ENCODE results near the gene PTPRS.

Gene PTPRS

DNA sequence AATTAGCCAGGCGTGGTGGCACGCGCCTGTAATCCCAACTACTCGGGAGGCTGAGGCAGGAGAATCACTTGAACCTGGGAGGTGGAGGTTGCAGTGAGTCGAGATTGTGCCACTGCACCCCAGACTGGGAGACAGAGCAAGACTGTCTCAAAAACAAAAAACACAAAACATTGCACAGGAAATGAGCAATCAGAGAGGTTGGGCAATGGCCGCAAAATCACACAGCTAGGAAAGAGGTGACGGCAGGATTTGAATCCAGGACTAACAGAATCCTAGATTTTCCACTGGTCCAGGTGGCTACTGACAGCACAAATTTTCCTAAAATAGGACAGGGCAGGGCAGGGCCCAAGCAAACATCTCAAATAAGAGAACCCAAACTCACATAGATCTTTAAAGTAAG lies 23.3 kb downstream of the PTPRS start:
- TF ChIP-seq ZNF274 (IDR thresholded peaks at IDR 0.05; ENCODE audit: low read depth, low read length), result no peak
- H3K4me3 ChIP-seq (ENCODE audit: low read length), result no peak overlapping the region

DNA sequence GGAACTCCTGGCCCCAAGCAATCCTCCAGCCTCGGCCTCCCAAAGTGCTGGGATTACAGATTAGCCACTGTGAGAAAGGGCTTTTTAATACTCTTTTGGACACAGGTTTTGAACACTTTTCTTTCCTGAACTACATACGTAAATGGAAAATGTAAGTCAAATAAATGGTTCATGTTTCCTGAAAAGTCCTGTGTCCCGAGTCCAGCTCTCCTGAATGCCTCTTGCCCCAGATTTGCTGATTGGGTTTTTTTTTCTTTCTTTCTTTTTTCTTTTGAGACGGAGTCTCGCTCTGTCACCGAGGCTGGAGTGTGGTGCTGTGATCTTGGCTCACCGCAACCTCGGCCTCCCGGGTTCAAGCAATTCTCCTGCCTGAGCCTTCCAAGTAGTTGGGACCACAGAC lies 24.5 kb downstream of the PTPRS start:
- no peak overlapping the region for H3K4me3 ChIP-seq (ENCODE audit: low read length)
- TF ChIP-seq ZNF274 (IDR thresholded peaks at IDR 0.05; ENCODE audit: low read depth, low read length), result no peak

DNA sequence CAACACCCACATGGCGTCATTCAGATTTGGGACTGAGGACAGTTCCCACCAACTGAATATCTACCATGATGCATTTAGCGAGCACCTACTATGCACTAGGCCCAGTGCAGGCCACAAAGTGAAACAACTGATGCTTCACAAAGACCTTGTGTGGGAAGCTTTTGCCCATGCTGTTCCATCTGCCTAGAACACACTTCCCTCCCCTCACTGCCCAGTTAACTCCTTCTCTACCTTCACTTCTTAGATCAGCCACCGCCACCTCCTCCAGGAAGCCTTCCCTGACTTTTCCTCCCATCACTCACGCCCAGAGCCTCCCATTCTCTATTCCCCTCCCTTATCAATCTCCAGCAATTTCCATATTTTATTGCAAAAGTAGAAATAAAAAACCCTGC lies 25.7 kb downstream of the PTPRS start:
- TF ChIP-seq ZNF274 (IDR thresholded peaks at IDR 0.05; ENCODE audit: low read depth, low read length), result no peak
- no peak overlapping the region for H3K4me3 ChIP-seq (ENCODE audit: low read length)

DNA sequence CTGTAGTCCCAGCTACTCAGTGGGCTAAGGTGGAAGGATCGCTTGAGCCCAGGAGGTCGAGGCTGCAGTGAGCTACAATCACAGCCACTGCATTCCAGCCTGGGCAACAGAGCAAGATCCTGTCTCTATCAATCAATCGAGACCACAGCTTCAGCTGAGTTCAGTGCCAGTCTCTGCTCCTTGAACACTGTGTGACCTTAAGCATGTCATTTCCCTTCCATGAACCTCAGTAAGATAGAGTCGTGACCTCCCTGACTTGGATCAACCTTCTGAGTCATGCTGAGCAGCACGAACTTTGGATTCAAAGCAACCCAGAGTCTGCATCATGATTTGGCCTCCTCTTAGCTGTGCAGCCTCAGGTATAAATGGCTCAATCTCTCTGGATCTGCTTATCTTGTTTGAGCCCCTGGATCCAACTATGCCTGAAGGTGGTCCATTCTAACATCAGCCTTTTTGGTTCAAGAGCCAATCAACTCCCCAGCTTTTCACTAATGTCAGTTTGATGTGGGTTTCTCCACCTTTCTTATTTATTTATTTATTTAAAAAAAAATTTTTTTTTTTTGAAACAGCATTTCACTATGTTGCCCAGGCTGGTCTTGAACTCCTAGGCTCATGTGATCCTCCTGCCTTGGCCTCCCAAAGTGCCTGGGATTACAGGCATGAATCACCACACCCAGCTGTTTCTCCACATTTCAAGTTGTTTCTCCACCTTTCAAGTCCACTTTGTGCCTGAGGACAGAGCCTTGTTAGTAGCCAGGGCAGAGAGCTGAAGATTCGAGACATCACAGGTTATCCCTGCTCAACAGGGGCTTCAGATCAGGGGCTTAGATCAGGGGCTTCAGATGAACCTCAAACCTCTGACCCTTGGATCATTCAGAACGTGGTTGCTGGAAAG lies 26.4 kb downstream of the PTPRS start:
- no peak overlapping the region for H3K4me3 ChIP-seq (ENCODE audit: low read length)
- TF ChIP-seq ZNF274 (IDR thresholded peaks at IDR 0.05; ENCODE audit: low read depth, low read length), result no peak

DNA sequence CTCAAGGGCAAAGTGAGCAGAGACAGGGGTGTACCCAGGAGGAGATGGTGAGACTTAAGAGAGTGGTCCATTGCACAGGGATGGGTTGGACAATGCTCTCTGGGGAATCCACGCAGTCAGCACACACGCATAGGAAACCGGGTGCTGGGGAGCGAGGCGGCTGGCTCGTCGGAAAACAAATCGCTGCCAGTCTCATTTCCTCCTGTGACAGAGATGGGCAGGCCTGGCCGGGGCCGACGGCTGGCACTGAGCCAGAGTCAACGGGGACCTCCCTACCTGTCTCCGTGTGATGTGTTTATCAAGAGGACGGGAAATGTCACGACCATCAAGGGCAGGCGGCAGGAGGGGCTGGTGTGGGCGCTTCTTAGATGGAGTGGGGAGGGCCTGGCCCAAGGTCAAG lies 27.3 kb downstream of the PTPRS start:
- H3K4me3 ChIP-seq (ENCODE audit: low read length), result no peak overlapping the region
- TF ChIP-seq ZNF274 (IDR thresholded peaks at IDR 0.05; ENCODE audit: low read depth, low read length), result no peak

DNA sequence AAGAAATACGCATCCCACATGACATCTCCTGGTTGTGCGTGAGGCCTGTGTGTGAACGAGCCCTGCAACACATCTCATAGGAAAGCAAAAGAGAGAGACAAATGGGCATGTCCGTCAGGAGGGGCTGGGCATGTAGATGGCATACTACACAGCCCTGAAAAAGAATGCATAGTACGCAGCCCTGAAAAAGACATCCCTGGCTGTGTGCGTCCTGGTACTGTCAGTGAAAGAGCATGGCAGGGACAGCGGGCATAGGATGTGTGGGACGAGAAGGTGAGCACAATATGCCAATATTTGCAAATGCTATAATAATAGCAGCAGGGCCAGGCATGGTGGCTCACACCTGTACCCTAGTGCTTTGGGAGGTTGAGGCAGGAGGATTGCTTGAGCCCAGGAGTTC lies 28.6 kb downstream of the PTPRS start:
- TF ChIP-seq ZNF274 (IDR thresholded peaks at IDR 0.05; ENCODE audit: low read depth, low read length), result no peak
- H3K4me3 ChIP-seq (ENCODE audit: low read length), result no peak overlapping the region

DNA sequence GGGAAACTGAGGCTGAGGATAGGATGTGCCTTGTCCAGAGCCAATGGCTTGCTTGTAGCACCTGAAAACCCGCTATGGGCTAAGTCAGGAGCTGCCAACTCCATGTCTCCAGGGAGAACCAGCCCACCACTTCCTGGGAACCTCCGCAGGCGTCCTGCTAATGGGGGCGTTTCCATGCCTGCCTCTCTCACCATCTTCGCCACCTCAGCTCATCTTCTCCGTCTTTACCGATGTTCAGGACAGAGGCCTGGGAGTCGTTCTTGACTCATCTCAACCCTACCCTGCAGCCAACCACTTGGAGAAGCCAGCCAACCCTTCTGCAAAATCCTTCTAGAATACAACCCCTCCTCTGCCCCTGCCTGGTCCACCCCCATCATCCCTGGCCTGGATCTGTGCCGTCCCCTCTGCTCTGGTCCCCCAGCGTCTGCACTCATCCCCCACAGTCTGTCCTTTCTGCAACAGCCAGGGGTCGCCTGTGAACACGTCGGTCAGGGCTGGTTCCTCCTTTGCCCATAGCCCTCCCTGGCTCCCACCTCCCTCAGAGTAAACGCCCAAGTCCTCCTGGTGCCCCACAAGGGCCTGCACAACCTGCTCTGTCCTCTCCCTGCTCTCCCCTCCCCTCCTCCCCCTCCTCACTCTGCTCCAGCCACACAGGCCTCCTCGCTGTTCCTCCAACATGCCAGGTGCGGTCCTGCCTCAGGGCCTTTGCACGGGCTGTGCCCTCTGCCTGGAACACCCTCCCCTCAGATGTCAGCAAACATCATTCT lies 31.0 kb downstream of the PTPRS start:
- no peak for TF ChIP-seq ZNF274 (IDR thresholded peaks at IDR 0.05; ENCODE audit: low read depth, low read length)
- H3K4me3 ChIP-seq (ENCODE audit: low read length), result no peak overlapping the region

DNA sequence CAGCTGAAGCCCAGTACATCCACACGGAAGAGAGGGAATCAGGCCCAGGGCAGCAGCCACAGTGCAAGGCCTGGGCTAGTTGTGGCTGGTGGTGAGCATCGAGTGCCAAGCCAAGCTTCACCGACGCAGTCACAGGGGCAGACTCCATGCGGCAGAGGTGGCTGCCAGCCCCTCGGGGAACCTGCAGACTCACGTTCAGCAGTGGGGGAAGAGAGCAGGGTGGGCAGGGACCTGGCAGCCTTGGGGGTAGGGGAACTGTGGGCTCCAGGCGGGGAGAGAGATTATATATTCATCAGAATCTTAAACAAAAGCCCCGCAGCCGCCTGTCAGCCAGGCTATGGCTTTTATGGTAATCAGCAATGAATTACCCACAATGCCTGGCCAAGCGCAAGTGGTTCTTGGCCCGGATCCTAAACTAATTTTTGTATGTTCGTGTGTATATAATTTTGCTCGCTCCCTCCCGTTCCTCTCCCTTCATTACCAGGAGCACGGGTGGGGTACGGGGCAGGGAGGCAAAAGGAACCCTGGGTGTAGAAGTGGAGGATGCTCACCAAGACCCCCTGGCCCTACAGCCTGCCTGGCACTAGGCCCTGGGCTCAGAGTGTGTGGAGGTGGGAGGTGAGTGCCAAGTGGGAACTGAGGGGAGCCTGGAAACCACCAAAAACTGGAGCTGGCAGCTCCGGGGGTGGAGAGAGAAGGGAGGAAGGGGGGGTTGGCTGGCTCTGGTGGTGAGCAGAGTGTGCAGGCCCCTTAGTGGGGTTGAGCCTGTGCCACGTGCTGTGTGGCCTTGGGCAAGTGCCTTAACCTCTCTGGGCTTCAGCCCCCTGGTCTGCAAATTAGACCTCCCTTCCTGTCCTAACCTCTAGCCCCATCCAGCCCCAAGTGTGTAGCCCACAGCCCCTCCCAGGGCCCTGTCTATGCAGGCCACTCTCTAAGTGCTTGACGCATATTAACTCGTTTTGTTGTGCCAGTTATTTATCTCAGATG lies 31.9 kb downstream of the PTPRS start:
- H3K4me3 ChIP-seq (ENCODE audit: low read length), result no peak overlapping the region
- no peak for TF ChIP-seq ZNF274 (IDR thresholded peaks at IDR 0.05; ENCODE audit: low read depth, low read length)

DNA sequence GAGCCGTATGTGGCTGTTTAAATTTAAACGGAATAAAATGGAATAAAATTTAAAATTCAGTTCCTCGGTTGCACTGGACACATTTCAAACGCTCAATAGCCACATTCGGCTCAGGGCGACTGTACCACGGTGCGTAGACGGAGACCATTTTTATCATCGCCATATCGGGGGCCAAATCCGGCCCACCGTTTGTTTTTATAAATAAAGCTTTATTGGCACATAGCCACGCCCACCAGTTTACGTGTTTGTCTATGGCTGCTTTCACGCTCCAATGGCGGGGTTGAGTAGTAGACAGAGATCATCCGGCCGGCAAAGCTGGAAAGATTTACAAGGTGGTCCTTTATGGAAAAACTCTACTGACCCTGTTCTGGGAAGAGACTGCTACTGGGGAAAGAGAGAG lies 33.0 kb downstream of the PTPRS start:
- no peak for TF ChIP-seq ZNF274 (IDR thresholded peaks at IDR 0.05; ENCODE audit: low read depth, low read length)
- H3K4me3 ChIP-seq (ENCODE audit: low read length), result no peak overlapping the region

DNA sequence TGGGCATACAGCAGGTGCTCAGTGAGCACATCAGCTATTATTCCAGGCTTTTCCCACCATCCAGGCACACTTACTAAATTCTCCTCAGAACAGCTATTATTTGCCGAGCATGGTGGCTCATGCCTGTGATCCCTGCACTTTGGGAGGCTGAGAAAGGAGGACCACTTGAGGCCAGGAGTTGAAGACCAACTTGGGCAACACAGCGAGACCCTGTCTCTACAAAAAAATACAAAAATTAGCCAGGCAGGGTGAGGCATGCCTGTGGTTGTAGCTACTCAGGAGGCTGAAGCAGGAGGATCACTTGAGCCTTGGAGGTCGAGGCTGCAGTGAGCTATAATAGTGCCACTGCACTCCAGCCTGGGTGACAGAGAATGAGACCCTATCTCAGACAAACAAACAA lies 35.4 kb downstream of the PTPRS start:
- TF ChIP-seq ZNF274 (IDR thresholded peaks at IDR 0.05; ENCODE audit: low read depth, low read length), result no peak
- H3K4me3 ChIP-seq (ENCODE audit: low read length), result no peak overlapping the region

DNA sequence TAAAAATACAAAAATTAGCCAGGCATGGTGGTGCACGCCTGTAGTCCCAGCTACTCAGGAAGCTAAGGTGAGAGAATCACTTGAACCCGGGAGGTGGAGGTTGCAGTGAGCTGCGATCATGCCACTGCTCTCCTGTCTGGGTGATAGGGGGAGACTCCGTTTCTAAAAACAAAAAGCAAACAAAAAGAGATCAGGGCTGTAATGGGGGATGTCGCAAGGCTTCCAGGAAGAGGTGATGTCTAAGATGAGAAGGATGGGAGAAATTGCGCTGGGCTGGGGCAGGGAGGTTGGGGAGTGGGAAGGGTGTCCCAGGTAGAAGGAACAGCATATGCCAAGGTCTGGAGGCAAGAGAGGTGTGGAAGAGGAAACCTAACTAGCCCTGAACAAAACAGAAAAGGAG lies 36.1 kb downstream of the PTPRS start:
- no peak for TF ChIP-seq ZNF274 (IDR thresholded peaks at IDR 0.05; ENCODE audit: low read depth, low read length)
- H3K4me3 ChIP-seq (ENCODE audit: low read length), result no peak overlapping the region

DNA sequence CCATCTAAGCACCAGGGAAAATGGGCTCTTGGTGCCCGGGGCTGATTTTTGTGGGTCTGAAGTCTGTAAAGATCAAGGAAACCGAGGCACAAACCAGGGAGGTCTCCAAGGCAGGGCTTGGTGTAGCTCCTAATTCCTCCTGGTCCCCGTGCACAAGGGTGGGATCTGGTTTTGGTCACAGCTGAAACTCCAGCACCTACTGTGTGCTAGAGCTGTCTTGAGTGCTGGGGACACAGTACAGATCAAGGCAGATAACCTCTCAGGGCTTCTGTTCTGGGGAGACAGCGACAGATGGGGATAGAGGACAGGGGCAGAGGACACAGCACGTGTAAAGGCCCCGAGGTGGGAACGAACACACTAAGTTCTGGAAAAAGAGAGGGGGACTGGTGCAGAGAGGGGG lies 37.4 kb downstream of the PTPRS start:
- H3K4me3 ChIP-seq (ENCODE audit: low read length), result no peak overlapping the region
- TF ChIP-seq ZNF274 (IDR thresholded peaks at IDR 0.05; ENCODE audit: low read depth, low read length), result no peak

DNA sequence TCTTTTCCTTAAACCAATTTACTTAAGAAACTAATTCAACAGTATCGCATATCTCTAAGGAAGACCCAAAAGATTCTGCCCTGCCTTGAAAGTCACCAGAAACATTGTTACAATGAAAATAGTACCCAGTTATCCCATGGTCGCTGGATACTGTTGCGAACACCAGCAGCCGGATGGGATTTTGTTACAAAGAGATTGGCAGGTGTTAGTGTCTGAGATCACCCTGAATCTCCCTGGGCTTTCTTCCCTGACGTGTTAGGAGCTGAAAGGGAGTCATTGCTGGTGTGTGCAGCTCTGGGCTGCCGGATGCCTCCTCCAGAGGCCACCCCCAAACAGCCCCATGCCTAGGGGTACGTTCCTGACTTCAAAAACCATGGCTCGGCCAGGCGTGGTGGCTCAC lies 38.2 kb downstream of the PTPRS start:
- no peak overlapping the region for H3K4me3 ChIP-seq (ENCODE audit: low read length)
- TF ChIP-seq ZNF274 (IDR thresholded peaks at IDR 0.05; ENCODE audit: low read depth, low read length), result no peak

DNA sequence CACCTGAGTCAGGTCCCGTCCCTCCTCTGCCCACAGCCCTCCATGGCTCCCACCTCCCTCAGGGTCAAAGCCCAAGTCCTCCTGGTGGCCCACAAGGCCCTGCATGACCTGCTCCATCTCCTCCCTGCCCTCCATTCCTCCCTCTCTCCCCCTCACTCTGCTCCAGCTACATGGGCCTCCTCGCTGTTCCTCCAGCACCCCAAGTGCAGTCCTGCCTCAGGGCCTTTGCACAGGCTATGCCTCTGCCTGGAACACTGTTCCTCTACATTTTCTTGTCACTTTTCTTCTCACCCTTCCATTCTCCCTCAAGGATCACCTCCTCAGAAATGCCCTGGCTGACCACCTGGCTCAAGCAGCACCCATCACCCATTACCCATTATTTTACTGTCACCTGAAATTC lies 41.5 kb downstream of the PTPRS start:
- TF ChIP-seq ZNF274 (IDR thresholded peaks at IDR 0.05; ENCODE audit: low read depth, low read length), result no peak
- H3K4me3 ChIP-seq (ENCODE audit: low read length), result no peak overlapping the region

All from GM08714 (cell line).